Choroid plexus epithelial cell (primary cell): ENCODE results near the gene BAIAP3.

Experiments
- DNase-seq: peaks from one replicate; pipeline ENCODE4 v3.0.0-alpha.2; 2010; ENCODE audit warnings: low read depth
- H3K4me3 ChIP-seq: 2 replicates; pipeline ENCODE4 v1.5.1; 2011; ENCODE audit warnings: low read depth, mild to moderate bottlenecking, control low read depth, low read length, moderate library complexity
- CTCF ChIP-seq: conservative IDR thresholded peaks from 2 replicates; pipeline ENCODE4 v1.5.1; 2011; ENCODE audit warnings: low read depth, mild to moderate bottlenecking, control low read depth, inconsistent platforms, low read length, moderate library complexity

The BAIAP3 gene

DNA sequence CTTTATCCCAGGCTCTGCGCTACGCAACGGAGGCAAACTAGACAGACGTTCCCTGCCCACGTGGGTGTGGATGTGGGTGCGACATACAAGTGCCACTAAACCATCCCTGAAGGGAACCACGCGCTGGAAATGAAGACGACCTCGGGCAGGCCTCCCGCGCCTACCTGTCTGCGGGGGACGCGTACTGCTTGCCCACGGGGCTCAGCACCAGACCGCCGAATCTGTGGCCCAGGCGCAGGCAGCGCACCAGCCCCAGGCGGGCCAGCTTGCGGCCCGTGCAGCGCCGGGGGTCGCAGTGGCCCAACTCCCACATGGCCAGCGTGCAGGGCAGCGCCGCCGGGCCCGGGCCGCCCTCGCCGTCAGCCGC, 17.8 kb downstream of the BAIAP3 start:
- H3K4me3 ChIP-seq = peak overlapping the region; percentile 89
- TF ChIP-seq CTCF = no peak
- no peak for DNase-seq

GRCh38 chr16:1351582-1352362, 18.3 kb downstream of the BAIAP3 start, which contains the start of the genes GNPTG and TSR3:
TSS of gene GNPTG (plus strand) at chr16:1351931. CDS start at chr16:1351966, 35 bp downstream.
TSS of gene TSR3 (minus strand) at chr16:1351878. CDS start at chr16:1351804, 74 bp downstream.
- no peak for TF ChIP-seq CTCF
- H3K4me3 ChIP-seq = peak within 1 kb of the TSS; percentile 89
- DNase-seq = peak; percentile 94

DNA sequence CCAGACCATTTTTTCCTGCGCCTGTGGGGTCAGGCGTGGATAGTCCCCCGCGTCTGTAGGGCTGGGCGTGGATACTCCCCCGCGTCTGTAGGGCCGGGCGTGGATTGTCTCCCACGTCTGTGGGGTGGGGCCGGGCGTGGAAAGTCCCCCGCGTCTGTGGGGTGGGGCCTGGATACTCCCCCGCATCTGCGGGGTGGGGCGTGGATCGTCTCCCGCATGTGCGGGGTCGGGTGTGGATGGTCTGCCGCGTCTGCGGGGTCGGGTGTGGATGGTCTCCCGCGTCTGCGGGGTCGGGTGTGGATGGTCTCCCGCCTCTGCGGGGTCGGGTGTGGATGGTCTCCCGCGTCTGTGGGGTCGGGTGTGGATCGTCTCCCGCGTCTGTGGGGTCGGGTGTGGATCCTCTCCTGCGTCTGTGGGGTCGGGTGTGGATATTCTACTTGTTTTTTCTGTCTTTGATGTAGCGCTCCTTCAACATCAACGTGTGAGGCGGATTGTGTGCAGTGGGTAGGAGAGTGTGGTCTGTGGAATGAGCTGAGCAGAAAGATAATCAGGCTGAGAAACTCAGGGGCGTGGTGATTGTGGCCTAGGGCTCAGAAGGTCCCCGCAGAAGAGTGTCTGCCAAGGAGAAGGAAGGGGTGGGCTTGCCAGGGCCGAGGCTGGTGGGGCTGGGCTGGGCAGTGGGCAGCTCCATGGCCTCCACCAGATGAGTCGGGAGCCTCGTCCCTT, 21.5 kb downstream of the BAIAP3 start:
- DNase-seq = no peak
- H3K4me3 ChIP-seq = no peak overlapping the region
- no peak for TF ChIP-seq CTCF

DNA sequence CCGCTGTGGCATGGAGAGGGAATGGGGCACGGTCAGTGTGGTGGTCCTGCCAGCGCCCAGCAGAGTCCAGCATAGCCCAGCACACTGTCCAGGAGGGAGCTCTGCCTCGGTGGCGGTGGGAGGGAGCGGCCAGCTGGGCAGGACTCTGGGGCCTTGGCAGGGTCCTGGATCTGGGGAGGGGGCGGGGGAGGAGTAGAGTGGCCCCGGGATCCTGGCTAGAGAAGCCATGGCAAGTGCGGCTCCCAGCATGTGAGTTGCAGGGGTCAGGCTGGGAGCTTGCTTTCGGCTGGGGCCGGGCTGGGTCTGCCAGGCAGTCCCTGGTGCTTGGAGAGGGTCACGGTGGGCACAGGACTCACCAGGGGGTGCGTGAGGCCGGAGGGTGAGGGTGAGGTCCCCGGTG, 22.1 kb downstream of the BAIAP3 start:
- DNase-seq = no peak
- TF ChIP-seq CTCF = no peak

GRCh38 chr16:1356061-1356900, 22.8 kb downstream of the BAIAP3 start:
- no peak for DNase-seq
- no peak overlapping the region for H3K4me3 ChIP-seq
- TF ChIP-seq CTCF = no peak

More for the DNA sequence above, 22.1 kb downstream of the BAIAP3 start:
- H3K4me3 ChIP-seq = no peak overlapping the region

GRCh38 chr16:1357906-1358566, 24.6 kb downstream of the BAIAP3 start:
- TF ChIP-seq CTCF = no peak
- no peak overlapping the region for H3K4me3 ChIP-seq
- DNase-seq = no peak
